HepG2 (cell line): ENCODE results near the gene NLRX1. TPM values are rescaled to one million over a fixed set of nuclear protein-coding genes. Genes with fewer than 3 reads are reported as not detected.

Experiments
- BHLHE40 ChIP-seq: IDR thresholded peaks from 2 replicates; pipeline ENCODE4 v1.6.1; 2011; ENCODE audit warnings: low read length, improper control_type of control experiment
- E2F1 ChIP-seq: sonication (generic); formaldehyde crosslinking; IDR thresholded peaks from 2 replicates; pipeline ENCODE4 v1.5.0; 2020; ENCODE audit warnings: missing genetic modification reagents
- GABPB1 ChIP-seq: IDR thresholded peaks from 2 replicates; pipeline ENCODE4 v1.6.1; 2016; ENCODE audit warnings: mild to moderate bottlenecking, missing genetic modification reagents, moderate library complexity, missing compliant biosample characterization
- ISL2 ChIP-seq: sonication (generic); formaldehyde crosslinking; IDR thresholded peaks from 2 replicates; pipeline ENCODE4 v1.5.0; 2020; ENCODE audit warnings: missing genetic modification reagents
- KLF6 ChIP-seq: IDR thresholded peaks from 2 replicates; pipeline ENCODE4 v1.8.0; 2016; ENCODE audit warnings: missing biosample characterization, missing genetic modification reagents
- MED1 ChIP-seq: sonication (generic); formaldehyde crosslinking; IDR thresholded peaks from 2 replicates; pipeline ENCODE4 v1.4.0; 2020; ENCODE audit warnings: missing genetic modification reagents
- NFE2 ChIP-seq: sonication (generic); formaldehyde crosslinking; IDR thresholded peaks from 2 replicates; pipeline ENCODE4 v1.4.0; 2020; ENCODE audit warnings: missing genetic modification reagents
- NFE2L2 ChIP-seq: fragments of 150-350 bp; IDR thresholded peaks from 2 replicates; pipeline ENCODE4 v1.6.1; 2014; ENCODE audit warnings: low read length
- PAWR ChIP-seq: sonication (generic); formaldehyde crosslinking; IDR thresholded peaks from 2 replicates; pipeline ENCODE4 v1.4.0; 2020; ENCODE audit warnings: missing genetic modification reagents, mild to moderate bottlenecking, borderline replicate concordance
- PHF21A ChIP-seq: sonication (generic); formaldehyde crosslinking; IDR thresholded peaks from 2 replicates; pipeline ENCODE4 v1.5.0; 2020; ENCODE audit warnings: mild to moderate bottlenecking, missing genetic modification reagents
- POGK ChIP-seq: sonication (generic); formaldehyde crosslinking; conservative IDR thresholded peaks from 2 replicates; pipeline ENCODE4 v1.8.0; 2022; ENCODE audit warnings: mild to moderate bottlenecking, moderate library complexity, missing genetic modification reagents
- RNF2 ChIP-seq: fragments of 450-650 bp; conservative IDR thresholded peaks from 2 replicates; pipeline ENCODE4 v1.6.1; 2016; ENCODE audit warnings: low read depth
- SETDB1 ChIP-seq: sonication (generic); formaldehyde crosslinking; IDR thresholded peaks from 2 replicates; pipeline ENCODE4 v1.5.1; 2020; ENCODE audit warnings: missing genetic modification reagents, mild to moderate bottlenecking, borderline replicate concordance
- SMARCE1 ChIP-seq: fragments of 450-650 bp; IDR thresholded peaks from 2 replicates; pipeline ENCODE4 v1.6.1; 2017; ENCODE audit warnings: borderline replicate concordance
- YY1 ChIP-seq: IDR thresholded peaks from 2 replicates; pipeline ENCODE4 v1.6.1; 2011; ENCODE audit warnings: low read length, low read depth, moderate library complexity, mild to moderate bottlenecking; ENCODE audit not compliant: insufficient read depth, insufficient replicate concordance
- ZBED4 ChIP-seq: sonication (generic); formaldehyde crosslinking; IDR thresholded peaks from 2 replicates; pipeline ENCODE4 v1.4.0; 2020; ENCODE audit warnings: missing genetic modification reagents, borderline replicate concordance
- ZNF577 ChIP-seq: sonication (generic); formaldehyde crosslinking; IDR thresholded peaks from 2 replicates; pipeline ENCODE4 v1.4.0; 2020; ENCODE audit warnings: mild to moderate bottlenecking, low read depth, missing genetic modification reagents, borderline replicate concordance
- ZSCAN31 ChIP-seq: sonication (generic); formaldehyde crosslinking; IDR thresholded peaks from 2 replicates; pipeline ENCODE4 v1.5.0; 2020; ENCODE audit warnings: low read depth, mild to moderate bottlenecking, missing genetic modification reagents
- polyA plus RNA-seq, 8 experiments: library from polyadenylated mRNA; depleted of rRNA in 3 of 8; stranded (reverse) in 7 of 8; unstranded in 1 of 8; fragments of >200 nt; fragmentation: Illumina TruSeq in 4 of 8; extraction: Trizol in 4 of 8; gene quantifications; 2 replicates each; pipeline versions ENCODE4 v1.2.1 to v1.2.3, GENCODE V29; 2011 to 2016; ENCODE audit warnings: low read depth in 4 of 8, missing spikeins in 1 of 8, mixed read lengths in 1 of 8; ENCODE audit not compliant: insufficient read depth in 1 of 8
- total RNA-seq, 5 experiments: library from RNA; depleted of rRNA; stranded (reverse); fragments of >200 nt; fragmentation: Illumina TruSeq; extraction: Trizol; gene quantifications; 2 replicates each; pipeline ENCODE4 v1.2.3, GENCODE V29; 2016; ENCODE audit warnings: low read depth in 1 of 5
- TF ChIP-seq, protein P1 (sequence below): sonication (generic); formaldehyde crosslinking; IDR thresholded peaks from 2 replicates; pipeline ENCODE4 v1.5.0; 2020; ENCODE audit warnings: missing genetic modification reagents

The NLRX1 gene
- total and polyA plus RNA-seq, 2 of the 13 experiments (the other 11 are each of a cell fraction or from before 2014, with no cell fraction given) = 8.7 to 11.0 TPM

DNA sequence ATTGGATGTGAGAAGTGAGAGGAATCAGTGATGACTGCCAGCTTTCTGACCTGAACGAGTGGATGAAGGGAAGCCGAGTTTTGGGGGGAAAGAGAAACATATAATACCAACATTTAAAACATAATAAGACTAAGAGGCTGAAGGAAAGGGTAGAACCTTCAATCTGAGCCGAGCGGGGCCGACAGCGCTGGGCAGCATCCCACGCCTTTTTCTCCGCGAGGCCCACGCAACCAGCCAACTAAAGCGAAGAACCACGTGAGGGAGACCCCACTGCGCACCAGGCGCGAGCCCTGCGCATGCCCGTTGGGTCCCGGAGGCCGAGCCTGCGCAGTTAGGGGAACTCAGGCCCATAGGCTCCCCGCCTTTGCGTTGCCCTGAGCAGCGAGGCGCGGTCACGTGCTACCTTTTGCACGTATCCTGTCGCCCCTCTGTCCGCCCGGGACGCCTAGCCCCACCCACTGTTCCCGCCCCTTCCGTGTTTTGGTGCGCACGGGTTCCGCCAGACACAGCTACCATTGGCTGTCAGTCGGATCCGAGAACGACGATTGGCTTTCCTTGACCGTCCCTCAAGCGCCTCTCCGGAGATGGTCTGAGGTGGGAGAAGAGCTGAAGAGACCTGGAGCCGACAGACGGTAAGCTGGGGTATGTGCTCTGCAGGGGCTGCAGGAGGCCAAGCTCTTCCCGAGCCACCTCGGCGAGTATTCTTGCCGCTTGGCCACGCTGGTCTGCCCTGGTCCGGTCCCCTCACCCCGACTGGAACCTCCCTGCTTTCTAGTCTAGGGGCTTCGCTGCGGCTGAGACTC is 47.3 kb upstream of the NLRX1 start, which contains the start of gene HINFP (continued):
- TF ChIP-seq ZSCAN31 (0 out of 2 replicates have a peak, but pooled peaks have one; percentile 44), POGK (CRISPR knock-in tag) (no peak; the same call in 1 of the 2 replicates), GABPB1 (CRISPR knock-in tag) (peak; percentile 94), YY1 (peak; percentile 19), SMARCE1 (no peak), SETDB1 (CRISPR knock-in tag) (no peak), PAWR (CRISPR knock-in tag) (no peak), BHLHE40 (peak; percentile 86), RNF2 (peak; percentile 63; the same call in 1 of the 2 replicates), ZNF577 (CRISPR knock-in tag) (no peak), KLF6 (CRISPR knock-in tag) (peak; percentile 81; the same call in 1 of the 2 replicates), NFE2L2 (no peak), MED1 (CRISPR knock-in tag) (peak; percentile 51), E2F1 (CRISPR knock-in tag) (no peak), NFE2 (no peak), ISL2 (CRISPR knock-in tag) (peak; percentile 62), PHF21A (peak; percentile 23; the same call in 1 of the 2 replicates), ZBED4 (CRISPR knock-in tag) (0 out of 2 replicates have a peak, but pooled peaks have one; percentile 11)
- TF ChIP-seq, protein P1, sequence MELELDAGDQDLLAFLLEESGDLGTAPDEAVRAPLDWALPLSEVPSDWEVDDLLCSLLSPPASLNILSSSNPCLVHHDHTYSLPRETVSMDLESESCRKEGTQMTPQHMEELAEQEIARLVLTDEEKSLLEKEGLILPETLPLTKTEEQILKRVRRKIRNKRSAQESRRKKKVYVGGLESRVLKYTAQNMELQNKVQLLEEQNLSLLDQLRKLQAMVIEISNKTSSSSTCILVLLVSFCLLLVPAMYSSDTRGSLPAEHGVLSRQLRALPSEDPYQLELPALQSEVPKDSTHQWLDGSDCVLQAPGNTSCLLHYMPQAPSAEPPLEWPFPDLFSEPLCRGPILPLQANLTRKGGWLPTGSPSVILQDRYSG (CRISPR knock-in tag) = no peak
